Left ventricle myocardium inferior (tissue), 1 donor: Measurements from ENCODE around the gene CAMKV. TPM values are rescaled to one million over a fixed set of nuclear protein-coding genes. Genes with fewer than 3 reads are reported as not detected.

ENCODE experiments used
- DNase-seq: peaks from one replicate; pipeline ENCODE4 v3.0.0-alpha.2; 2020
- H3K27ac ChIP-seq: fragments of 200-600 bp; replicated peaks from 2 replicates; pipeline ENCODE4 v1.8.0; 2021
- H3K27me3 ChIP-seq: fragments of 200-600 bp; 2 replicates; pipeline ENCODE4 v1.8.0; 2021; ENCODE audit warnings: low read depth
- H3K36me3 ChIP-seq: fragments of 200-600 bp; 2 replicates; pipeline ENCODE4 v1.8.0; 2021
- H3K4me1 ChIP-seq: fragments of 200-600 bp; 2 replicates; pipeline ENCODE4 v1.8.0; 2021
- H3K4me3 ChIP-seq: fragments of 200-600 bp; 2 replicates; pipeline ENCODE4 v1.8.0; 2021; ENCODE audit warnings: mild to moderate bottlenecking, moderate library complexity
- H3K9me3 ChIP-seq: fragments of 200-600 bp; replicated peaks from 2 replicates; pipeline ENCODE4 v1.8.0; 2021
- intact Hi-C: fragments of 100-400 bp; cut with micrococcal nuclease; formaldehyde crosslinking; loops from one replicate; pipeline ENCODE4 v1.11.0; 2022
- total RNA-seq: library from RNA; stranded (reverse); fragmentation: NEBNext Ultra II Directional; extraction: Animal tissue kit (Norgen Biotek cat#: 25700); gene quantifications from one replicate; pipeline ENCODE4 v1.2.1, GENCODE V29; 2021
- TF ChIP-seq, protein P1 (sequence below): fragments of 200-600 bp; IDR thresholded peaks from 2 replicates; pipeline ENCODE4 v1.8.0; 2021; ENCODE audit warnings: antibody characterized with exemption, mild to moderate bottlenecking, borderline replicate concordance
- donor health status: DM: no; HTN: yes; CAD: no; lungs with severe emphysema.

The CAMKV gene
- total RNA-seq, 1 donor from 2014 or later = not detected

DNA sequence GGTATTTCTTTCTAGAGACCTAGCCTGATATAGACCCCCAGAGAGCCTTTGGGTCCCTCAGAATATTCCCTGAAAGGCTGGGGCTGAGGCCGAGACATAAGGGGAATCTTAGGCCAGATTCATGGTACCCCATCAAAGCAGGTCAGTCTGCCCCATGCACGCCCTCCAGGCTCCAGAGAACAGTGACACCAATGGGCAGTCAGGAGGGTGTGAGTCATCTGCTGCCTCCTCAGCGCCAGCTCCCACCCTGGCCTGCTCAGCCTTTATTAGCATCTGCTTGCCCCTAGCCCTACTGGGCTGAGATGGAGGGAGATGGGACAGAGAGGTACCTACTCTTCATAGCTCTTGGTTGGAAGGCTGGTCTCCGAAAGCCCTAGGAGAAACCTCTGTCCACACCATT, 14.3 kb upstream of the CAMKV start:
- H3K27ac ChIP-seq = no peak overlapping the region
- H3K9me3 ChIP-seq = no peaks in the 10 kb centered on the region
- intact Hi-C loops = no loop called here
- no peaks in the 10 kb centered on the region for H3K27me3 ChIP-seq
- TF ChIP-seq, protein P1, sequence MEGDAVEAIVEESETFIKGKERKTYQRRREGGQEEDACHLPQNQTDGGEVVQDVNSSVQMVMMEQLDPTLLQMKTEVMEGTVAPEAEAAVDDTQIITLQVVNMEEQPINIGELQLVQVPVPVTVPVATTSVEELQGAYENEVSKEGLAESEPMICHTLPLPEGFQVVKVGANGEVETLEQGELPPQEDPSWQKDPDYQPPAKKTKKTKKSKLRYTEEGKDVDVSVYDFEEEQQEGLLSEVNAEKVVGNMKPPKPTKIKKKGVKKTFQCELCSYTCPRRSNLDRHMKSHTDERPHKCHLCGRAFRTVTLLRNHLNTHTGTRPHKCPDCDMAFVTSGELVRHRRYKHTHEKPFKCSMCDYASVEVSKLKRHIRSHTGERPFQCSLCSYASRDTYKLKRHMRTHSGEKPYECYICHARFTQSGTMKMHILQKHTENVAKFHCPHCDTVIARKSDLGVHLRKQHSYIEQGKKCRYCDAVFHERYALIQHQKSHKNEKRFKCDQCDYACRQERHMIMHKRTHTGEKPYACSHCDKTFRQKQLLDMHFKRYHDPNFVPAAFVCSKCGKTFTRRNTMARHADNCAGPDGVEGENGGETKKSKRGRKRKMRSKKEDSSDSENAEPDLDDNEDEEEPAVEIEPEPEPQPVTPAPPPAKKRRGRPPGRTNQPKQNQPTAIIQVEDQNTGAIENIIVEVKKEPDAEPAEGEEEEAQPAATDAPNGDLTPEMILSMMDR = no peak
- no peak for DNase-seq
- peaks cover 26% of the 10 kb centered on the region for H3K4me1 ChIP-seq
- no peak overlapping the region for H3K4me3 ChIP-seq
- no peaks in the 10 kb centered on the region for H3K36me3 ChIP-seq

DNA sequence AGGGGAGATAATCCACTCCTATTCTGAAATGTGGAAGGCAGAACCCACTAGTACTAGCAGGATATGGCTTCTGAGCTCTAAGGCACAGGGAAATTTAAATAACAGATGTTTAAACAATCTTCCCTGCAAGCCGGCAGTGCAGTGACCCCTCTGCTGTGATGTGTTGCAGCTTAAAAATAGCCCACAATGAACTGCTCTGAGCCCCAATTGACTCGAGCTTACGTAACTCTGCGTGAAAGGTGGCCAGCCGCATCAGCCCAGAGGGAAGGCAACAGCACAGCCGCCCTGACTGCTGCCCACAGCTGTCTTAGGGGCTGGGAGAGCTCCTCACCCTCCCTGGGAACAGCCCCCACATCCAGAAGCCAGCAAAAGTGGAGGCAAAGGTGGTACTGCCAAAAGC, 12.5 kb upstream of the CAMKV start:
- Histone ChIP-seq H3K4me1 (peaks cover 26% of the 10 kb centered on the region), H3K27ac (peak overlapping the region; percentile 72), H3K4me3 (no peak overlapping the region), H3K27me3 (no peaks in the 10 kb centered on the region), H3K9me3 (no peaks in the 10 kb centered on the region), H3K36me3 (no peaks in the 10 kb centered on the region)
- intact Hi-C loops = no loop called here
- peak; percentile 40 for DNase-seq
- TF ChIP-seq, protein P1 = no peak

DNA sequence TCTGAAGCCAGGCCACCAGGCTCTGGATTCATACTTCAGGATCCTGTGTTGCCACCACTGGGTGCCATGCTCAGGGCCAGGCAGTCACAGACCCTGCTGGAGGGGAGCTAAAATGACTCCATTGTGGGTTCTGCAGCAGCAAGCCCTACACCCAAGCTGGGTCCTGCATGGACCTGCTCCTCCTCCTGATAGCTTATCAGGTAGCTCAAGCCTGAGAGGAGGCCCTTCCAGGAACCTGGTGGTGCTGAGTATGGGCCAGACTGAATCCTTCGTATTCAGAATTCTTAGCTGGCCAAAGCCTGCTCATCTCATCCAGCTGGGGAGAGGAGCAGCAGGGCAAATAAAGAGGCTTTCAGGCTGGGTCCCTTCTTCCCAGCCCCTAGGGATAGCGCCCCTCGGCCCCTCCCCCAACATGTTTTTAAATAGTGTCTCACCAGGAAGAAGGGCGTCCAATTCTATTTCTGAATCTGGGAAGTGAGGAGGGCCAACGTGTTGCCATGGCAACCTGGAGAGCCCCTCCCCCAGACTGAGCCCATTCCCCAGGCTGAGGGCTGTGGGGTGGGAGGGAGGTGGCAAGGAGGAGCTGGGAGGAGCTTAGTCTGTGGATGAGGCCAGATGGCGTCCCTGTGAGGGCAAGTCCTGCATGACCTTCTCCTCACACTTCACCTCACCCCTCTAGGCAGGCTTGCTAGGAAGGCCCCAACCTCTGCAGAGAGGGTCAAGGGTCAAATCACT, 11.0 kb upstream of the CAMKV start:
- Histone ChIP-seq H3K4me1 (peaks cover 26% of the 10 kb centered on the region), H3K27me3 (no peaks in the 10 kb centered on the region), H3K27ac (no peak overlapping the region), H3K4me3 (no peak overlapping the region), H3K9me3 (no peaks in the 10 kb centered on the region), H3K36me3 (no peaks in the 10 kb centered on the region)
- TF ChIP-seq, protein P1 = no peak
- DNase-seq = no peak
- intact Hi-C loops = no loop called here

DNA sequence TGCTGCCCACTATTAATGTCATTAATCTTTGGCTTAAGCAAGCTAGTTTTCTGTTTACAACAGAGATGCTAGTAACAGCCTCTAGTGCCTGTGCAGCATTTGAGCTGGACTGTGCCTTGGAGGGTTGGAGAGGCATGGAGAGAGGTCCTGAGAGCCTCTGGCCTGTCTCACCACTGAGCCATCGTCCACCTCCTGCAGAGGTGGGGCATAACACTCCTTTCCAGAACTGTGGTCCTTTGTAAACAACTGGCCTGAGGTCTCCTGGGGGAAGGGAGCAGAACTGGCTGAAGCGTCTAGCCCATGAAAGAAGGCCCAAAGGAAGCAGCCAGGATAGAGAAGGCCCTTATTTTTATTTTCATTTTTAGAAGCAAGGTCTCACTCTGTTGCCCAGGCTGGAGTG, 10.0 kb upstream of the CAMKV start:
- intact Hi-C loops = no loop called here
- TF ChIP-seq, protein P1 = no peak
- Histone ChIP-seq H3K4me1 (peaks cover 26% of the 10 kb centered on the region), H3K36me3 (no peaks in the 10 kb centered on the region), H3K9me3 (no peaks in the 10 kb centered on the region), H3K27ac (no peak overlapping the region), H3K4me3 (no peak overlapping the region), H3K27me3 (no peaks in the 10 kb centered on the region)
- no peak for DNase-seq

DNA sequence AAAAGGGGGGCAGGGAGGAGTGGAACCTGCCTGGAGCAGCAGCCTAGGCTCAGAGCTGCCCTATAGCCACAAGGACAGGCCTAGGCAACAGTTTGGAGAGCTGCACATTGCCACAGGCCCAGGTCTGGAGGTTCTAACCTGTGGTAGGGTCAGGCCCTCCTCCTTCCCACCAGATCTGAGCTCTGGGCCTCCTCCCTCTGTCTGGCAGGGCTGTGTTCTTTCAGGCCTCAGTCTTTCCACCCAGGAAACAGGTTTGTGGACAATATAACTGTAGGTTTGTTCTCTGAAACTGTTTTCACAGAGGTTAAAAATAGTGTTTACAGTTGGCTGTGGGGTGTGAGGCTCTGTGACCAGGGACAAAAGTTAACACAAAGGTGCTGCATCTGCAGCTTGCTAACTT, 9.0 kb upstream of the CAMKV start:
- DNase-seq = no peak
- Histone ChIP-seq H3K27me3 (no peaks in the 10 kb centered on the region), H3K27ac (no peak overlapping the region), H3K36me3 (no peaks in the 10 kb centered on the region), H3K9me3 (no peaks in the 10 kb centered on the region), H3K4me3 (no peak overlapping the region), H3K4me1 (peaks cover 26% of the 10 kb centered on the region)
- intact Hi-C loops = no loop called here
- TF ChIP-seq, protein P1 = no peak
